ENCODE measurements around the gene KLK15. TPM values are rescaled to one million over a fixed set of nuclear protein-coding genes. Genes with fewer than 3 reads are reported as not detected.

Gene KLK15
- total and polyA plus RNA-seq, 2 of the 8 experiments (the other 6 are each of a cell fraction or from before 2014, with no cell fraction given): not detected

- Histone ChIP-seq H2AFZ (ENCODE audit: low read length) (no peak overlapping the region), H2BK120ac (replicated peaks; ENCODE audit: low read depth, low read length) (no peak overlapping the region), H4K5ac (ENCODE audit: insufficient read length, low read depth, low read length) (no peak overlapping the region), H3K4me1 (replicated peaks in 1 of 4; ENCODE audit: control insufficient read depth in 3 of 4, insufficient read depth in 4 of 4, low read length in 3 of 4) (peaks cover 0 to 14% (median 6%) of the 10 kb centered on the region in 4 experiments; a peak in 5 of 7 replicates), H4K91ac (replicated peaks; ENCODE audit: insufficient read length, low read length) (no peak overlapping the region), H3K4ac (replicated peaks; ENCODE audit: insufficient read length, low read depth, low read length) (no peak overlapping the region), H4K20me1 (replicated peaks in 1 of 2; ENCODE audit: control insufficient read depth in 1 of 2, insufficient read depth in 2 of 2, low read length in 2 of 2) (peaks cover 20 to 22% of the 10 kb centered on the region in 2 experiments), H2AK5ac (ENCODE audit: low read depth, low read length) (no peak overlapping the region), H3K4me2 (ENCODE audit: insufficient read depth in 1 of 2, low read depth in 2 of 2, low read length in 2 of 2) (no peak overlapping the region), H3K36me3 (ENCODE audit: control insufficient read depth in 2 of 4, insufficient read depth in 4 of 4, low read length in 3 of 4) (peaks cover 1 to 15% (median 6%) of the 10 kb centered on the region in 4 experiments; a peak in 6 of 8 replicates), H4K8ac (ENCODE audit: extremely low read depth, insufficient read depth, low read length) (no peak overlapping the region; the same call in 1 of the 2 replicates), H3K4me3 (ENCODE audit: extremely low read depth in 1 of 4, insufficient read depth in 2 of 4, low read depth in 3 of 4, low read length in 4 of 4) (no peak overlapping the region), H3K27ac (ENCODE audit: low read depth, low read length) (no peak overlapping the region), H3K23ac (ENCODE audit: insufficient read length) (no peak overlapping the region), H2BK12ac (ENCODE audit: low read depth, low read length) (no peak overlapping the region; the same call in 1 of the 2 replicates), H3K18ac (ENCODE audit: extremely low read depth, low read length) (no peak overlapping the region), H3K79me2 (ENCODE audit: control insufficient read depth in 1 of 2, insufficient read depth in 2 of 2, low read length in 2 of 2) (no peaks in the 10 kb centered on the region), H3K56ac (replicated peaks; ENCODE audit: insufficient read length, low read depth, low read length) (no peak overlapping the region), H3K27me3 (replicated peaks in 1 of 4; ENCODE audit: control insufficient read depth in 3 of 4, extremely low read depth in 1 of 4, insufficient read depth in 3 of 4, low read length in 3 of 4) (no peaks in the 10 kb centered on the region; a peak in 1 of 7 replicates), H3K9me3 (ENCODE audit: insufficient read depth in 2 of 2, low read depth in 1 of 2, low read length in 1 of 2) (no peaks in the 10 kb centered on the region), H3K23me2 (ENCODE audit: low read depth, low read length) (no peaks in the 10 kb centered on the region; the same call in 1 of the 2 replicates), H3K9ac (replicated peaks in 1 of 4; ENCODE audit: extremely low read depth in 1 of 4, low read depth in 3 of 4, low read length in 3 of 4) (no peak overlapping the region), H3K79me1 (ENCODE audit: low read depth, low read length) (no peaks in the 10 kb centered on the region), H2BK20ac (ENCODE audit: low read length) (no peak overlapping the region), H3K14ac (ENCODE audit: insufficient read length) (no peak overlapping the region), H2BK5ac (ENCODE audit: low read depth, low read length) (no peak overlapping the region), H2BK15ac (ENCODE audit: low read length) (no peak overlapping the region)
- DNase-seq (ENCODE audit: low read depth in 1 of 2, low spot score in 2 of 2) (no peak), FAIRE-seq (no peak)
- POLR2A ChIA-PET (ENCODE audit: partially characterized antibody): interaction anchor here (0.6 to 15.0 kb wide), 19 partner anchors 10 to 306 kb away, joined by 3 to 275 read pairs (median 5); partner anchors contain the start of genes ASPDH, CLEC11A, KLK1 and SHANK1
- CTCF ChIA-PET (ENCODE audit: partially characterized antibody): interaction anchor here (0.8 to 3.2 kb wide), 6 partner anchors 9 to 133 kb away, joined by 3 to 12 read pairs (median 3); no protein-coding TSS in a partner anchor
- WGBS, 2 experiments (ENCODE audit: extremely low coverage in 1 of 2, insufficient coverage in 1 of 2, insufficient read length in 1 of 2, insufficient replicate concordance in 2 of 2, low coverage in 1 of 2, low lambda C conversion rate in 2 of 2, missing lambda C conversion rate in 1 of 2): 92% methylated on average over 13 of the region's 13 CpGs; no CpG with 5 or more reads in 1 of the 2 experiments
- TF ChIP-seq ATF3 (IDR thresholded peaks at IDR 0.05; ENCODE audit: insufficient read depth, low read depth, low read length) (no peak), CBX5 (IDR thresholded peaks at IDR 0.05; ENCODE audit: low read depth, low read length) (no peak), EP300 (IDR thresholded peaks at IDR 0.05; ENCODE audit: borderline replicate concordance in 1 of 2, low read depth in 2 of 2, low read length in 2 of 2) (no peak), SP4 (IDR thresholded peaks at IDR 0.05; ENCODE audit: low read length) (no peak), CTBP2 (IDR thresholded peaks at IDR 0.05; ENCODE audit: borderline replicate concordance, insufficient read depth, insufficient read length, low read length) (no peak), TBP (IDR thresholded peaks at IDR 0.05; ENCODE audit: low read depth, low read length) (no peak), ATF2 (IDR thresholded peaks at IDR 0.05; ENCODE audit: low read length) (peak; percentile 61; the same call in 1 of the 2 replicates)
These were observed 40.8 kb downstream of the KLK15 start for GRCh38 chr19:50792272-50793250.

Data from H1 (cell line).